Kidney tubule cell (primary cell): Measurements from ENCODE around the gene FAM199X.
"Not testable (repeated sequence)": the region's sequence is repeated elsewhere in the genome, so short reads cannot be mapped to it uniquely, and the experiment has no call there.

Experiments
- DNase-seq: peaks from one replicate; pipeline ENCODE4 v3.0.0-alpha.2; 2018; ENCODE audit warnings: low spot score

FAM199X gene

DNA sequence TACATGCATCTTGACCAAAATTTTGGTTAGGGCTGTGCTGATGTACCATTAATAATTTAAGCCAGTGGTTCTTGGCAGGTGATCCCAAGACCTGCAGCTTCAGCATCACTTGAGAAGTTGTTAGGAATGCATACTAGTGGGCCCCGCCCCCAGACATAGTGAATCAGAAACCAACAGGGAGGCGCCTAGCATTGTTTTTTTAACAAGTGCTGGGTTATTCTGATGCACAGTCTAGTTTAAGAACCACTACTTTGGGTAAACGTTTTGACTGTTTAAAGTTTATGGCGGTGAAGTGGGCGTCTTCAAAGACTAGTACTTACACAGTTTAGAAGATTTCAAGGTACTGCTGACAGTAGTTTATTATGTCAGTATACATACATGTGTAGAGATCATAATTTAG lies 23.6 kb downstream of the FAM199X start:
- peak; percentile 28 for DNase-seq

DNA sequence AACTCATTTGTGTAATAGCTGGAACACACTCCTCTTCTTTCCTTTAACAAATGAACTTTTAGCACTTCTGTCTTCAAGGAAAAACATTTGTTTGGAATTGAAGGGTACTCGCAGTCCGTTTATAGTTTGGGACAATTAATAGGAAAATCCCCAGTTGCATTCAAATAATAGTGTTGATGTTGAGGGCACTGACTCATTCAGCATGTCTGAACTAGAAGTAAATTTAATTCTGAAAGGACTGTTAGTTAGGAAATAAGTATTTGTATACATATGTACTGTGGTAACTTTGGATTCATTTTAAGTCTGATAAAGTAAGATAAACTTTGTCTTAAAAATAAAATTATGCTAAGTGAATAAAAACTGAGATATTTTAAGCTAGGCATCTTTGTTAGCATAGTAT lies 27.2 kb downstream of the FAM199X start:
- no peak for DNase-seq

DNA sequence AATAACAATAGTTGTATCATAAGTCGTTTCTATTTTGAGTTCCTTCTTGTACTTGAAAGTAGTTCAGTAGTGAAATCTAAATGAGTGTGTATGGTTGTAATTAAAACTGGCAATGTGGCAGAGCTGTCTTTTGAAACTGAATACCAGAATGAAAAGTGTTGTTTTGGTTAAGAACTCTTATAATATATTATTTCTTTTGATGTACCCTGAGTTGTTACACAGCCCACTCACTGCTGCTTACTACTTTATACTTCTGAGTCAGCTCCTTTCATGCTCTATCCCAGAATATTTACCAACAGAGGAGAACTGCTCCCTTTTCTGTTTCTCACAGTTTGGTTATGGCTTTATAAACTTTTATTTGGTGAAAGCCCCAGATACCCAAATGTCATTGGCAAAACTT lies 28.8 kb downstream of the FAM199X start:
- no peak for DNase-seq

DNA sequence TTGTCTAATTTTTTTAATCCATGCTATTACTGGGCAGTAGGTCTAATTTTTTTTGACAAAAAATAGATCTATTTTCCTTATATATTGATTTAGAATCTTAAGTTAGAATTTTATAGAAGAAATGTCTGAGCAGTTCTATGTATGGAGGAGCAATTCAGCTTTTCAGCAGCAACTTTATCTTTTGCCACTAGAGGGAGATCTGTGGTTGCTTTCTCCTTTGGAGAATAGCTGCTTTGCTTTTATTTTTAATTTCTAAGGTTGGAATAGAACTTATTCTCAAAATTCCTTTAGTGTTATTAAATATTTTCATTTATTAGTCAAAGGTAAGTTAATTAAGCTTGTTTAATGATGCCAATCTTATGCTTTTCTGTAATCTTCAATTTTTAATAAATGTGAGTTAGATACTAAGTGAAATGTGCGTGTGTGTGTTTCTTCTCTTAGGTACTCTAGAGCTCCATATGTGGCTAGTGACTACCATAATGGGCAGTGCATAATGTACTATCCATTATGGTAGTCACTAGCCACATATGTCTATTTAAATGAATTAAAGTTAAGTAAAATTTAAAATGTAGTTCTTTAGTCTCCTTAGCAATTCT lies 29.3 kb downstream of the FAM199X start:
- DNase-seq: peak; percentile 37

DNA sequence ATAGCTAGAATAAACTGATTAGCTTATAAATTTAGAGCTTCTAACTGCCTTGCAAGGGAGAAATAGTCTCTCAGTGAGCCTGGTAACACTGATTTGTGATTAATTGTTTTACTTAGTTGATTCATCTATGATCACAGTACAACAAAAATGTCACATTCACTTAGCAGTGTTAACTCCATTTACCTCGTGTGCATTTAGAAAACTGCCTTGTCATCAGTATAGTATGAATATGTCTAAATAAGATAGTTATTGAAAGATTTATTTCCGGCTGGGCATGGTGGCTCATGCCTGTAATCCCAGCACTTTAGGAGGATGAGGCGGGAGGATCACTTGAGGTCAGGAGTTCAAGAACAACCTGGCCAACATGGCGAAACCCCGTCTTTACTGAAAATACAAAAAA lies 39.3 kb downstream of the FAM199X start:
- no peak for DNase-seq

DNA sequence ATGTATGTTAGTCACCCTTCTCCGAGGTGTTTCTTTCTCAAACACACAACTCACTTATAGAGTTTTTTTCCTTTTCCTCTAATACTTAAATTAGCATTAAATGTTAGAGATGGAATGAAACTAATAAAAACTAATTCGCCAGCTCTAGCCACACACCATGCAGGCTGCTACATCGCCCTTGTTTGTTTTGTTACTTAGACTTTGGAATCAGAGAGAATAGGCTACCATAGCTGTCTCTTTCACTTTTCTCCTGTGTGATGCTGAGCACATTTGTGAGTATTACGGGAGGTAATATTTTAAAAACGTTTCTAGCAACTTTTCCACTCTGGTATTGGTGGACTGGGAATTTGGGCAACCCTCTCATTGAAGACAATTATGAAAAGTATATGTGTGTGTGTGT lies 44.9 kb downstream of the FAM199X start:
- no peak for DNase-seq

DNA sequence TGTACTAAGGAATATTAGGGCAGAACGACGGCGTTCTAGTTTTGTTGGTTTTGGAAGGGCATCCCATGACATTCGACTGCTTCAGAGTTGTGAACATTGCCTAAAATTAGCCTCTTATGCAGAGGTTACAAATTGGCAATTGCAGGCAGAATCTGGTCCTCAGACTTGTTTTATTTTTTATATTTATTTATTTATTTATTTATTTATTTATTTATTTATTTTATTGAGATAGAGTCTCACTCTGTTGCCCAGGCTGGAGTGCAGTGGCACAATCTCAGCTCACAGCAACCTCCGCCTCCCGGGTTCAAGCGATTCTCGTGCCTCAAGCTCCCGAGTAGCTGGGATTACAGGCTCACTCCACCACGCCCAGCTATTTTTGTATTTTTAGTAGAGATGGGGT lies 63.8 kb downstream of the FAM199X start:
- DNase-seq: not testable (repeated sequence)
